Measurements from ENCODE around the gene SCAMP3.

The SCAMP3 gene

GRCh38 chr1:155279268-155279667 is 17.1 kb upstream of the SCAMP3 start:
- H3K9me2 ChIP-seq (replicated peaks; ENCODE audit: low read depth, low read length): no peaks in the 10 kb centered on the region
- H3K9me3 ChIP-seq (ENCODE audit: insufficient read depth, low read depth, low read length): no peaks in the 10 kb centered on the region
- H3K4me1 ChIP-seq (ENCODE audit: insufficient read depth, low read length, poor library complexity, severe bottlenecking): peaks cover 7% of the 10 kb centered on the region
- H3K4me3 ChIP-seq (ENCODE audit: low read length, poor library complexity, severe bottlenecking): no peak overlapping the region
- peak overlapping the region; percentile 77 for H3K4me2 ChIP-seq (ENCODE audit: low read depth, low read length, poor library complexity, severe bottlenecking)
- no peaks in the 10 kb centered on the region for H3K79me2 ChIP-seq (ENCODE audit: insufficient read depth, low read length)
- no peaks in the 10 kb centered on the region for H3K36me3 ChIP-seq (ENCODE audit: insufficient read depth, low read length)
- no peaks in the 10 kb centered on the region for H3F3A ChIP-seq (ENCODE audit: low read depth)
- peaks cover 3% of the 10 kb centered on the region for H4K20me1 ChIP-seq (ENCODE audit: insufficient read depth, low read length, poor library complexity, severe bottlenecking)
- H3K27me3 ChIP-seq (ENCODE audit: insufficient read depth, low read length, poor library complexity, severe bottlenecking): no peaks in the 10 kb centered on the region
- H3K9ac ChIP-seq (ENCODE audit: low read depth, low read length, poor library complexity, severe bottlenecking): no peak overlapping the region
- no peak overlapping the region for H2AFZ ChIP-seq (ENCODE audit: low read length)
- TF ChIP-seq EZH2phosphoT487 (IDR thresholded peaks at IDR 0.05; ENCODE audit: borderline replicate concordance): no peak
- TF ChIP-seq, protein P1, sequence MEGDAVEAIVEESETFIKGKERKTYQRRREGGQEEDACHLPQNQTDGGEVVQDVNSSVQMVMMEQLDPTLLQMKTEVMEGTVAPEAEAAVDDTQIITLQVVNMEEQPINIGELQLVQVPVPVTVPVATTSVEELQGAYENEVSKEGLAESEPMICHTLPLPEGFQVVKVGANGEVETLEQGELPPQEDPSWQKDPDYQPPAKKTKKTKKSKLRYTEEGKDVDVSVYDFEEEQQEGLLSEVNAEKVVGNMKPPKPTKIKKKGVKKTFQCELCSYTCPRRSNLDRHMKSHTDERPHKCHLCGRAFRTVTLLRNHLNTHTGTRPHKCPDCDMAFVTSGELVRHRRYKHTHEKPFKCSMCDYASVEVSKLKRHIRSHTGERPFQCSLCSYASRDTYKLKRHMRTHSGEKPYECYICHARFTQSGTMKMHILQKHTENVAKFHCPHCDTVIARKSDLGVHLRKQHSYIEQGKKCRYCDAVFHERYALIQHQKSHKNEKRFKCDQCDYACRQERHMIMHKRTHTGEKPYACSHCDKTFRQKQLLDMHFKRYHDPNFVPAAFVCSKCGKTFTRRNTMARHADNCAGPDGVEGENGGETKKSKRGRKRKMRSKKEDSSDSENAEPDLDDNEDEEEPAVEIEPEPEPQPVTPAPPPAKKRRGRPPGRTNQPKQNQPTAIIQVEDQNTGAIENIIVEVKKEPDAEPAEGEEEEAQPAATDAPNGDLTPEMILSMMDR (conservative IDR thresholded peaks at IDR 0.05; ENCODE audit: low read length): no peak

DNA sequence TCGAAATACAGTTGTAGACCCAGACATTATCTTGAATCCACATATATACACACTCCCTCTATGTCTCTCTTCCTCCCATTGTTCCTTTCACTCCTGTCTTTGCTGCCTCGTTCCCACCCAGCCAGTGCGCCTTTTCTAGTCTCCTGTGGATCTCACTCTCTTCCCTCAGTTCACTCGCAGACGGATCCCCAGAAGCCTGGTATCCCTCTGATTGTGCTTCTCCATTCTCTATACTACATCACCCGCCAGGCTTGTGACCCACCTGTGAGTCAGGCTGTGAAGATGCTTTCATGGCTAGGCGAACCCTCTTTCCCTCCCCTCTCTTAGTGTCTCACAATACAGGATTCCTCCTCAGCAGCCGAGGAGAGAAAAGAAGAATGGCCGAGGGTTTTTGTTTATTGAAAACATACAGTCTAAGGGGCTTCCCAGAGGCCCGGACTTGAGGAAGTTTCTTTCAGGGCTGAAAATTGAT is 16.6 kb upstream of the SCAMP3 start:
- Histone ChIP-seq H3K4me2 (ENCODE audit: low read depth, low read length, poor library complexity, severe bottlenecking) (peak overlapping the region; percentile 77), H3K36me3 (ENCODE audit: insufficient read depth, low read length) (no peaks in the 10 kb centered on the region), H3K4me1 (ENCODE audit: insufficient read depth, low read length, poor library complexity, severe bottlenecking) (peaks cover 10% of the 10 kb centered on the region), H3F3A (ENCODE audit: low read depth) (no peaks in the 10 kb centered on the region), H2AFZ (ENCODE audit: low read length) (no peak overlapping the region), H3K27me3 (ENCODE audit: insufficient read depth, low read length, poor library complexity, severe bottlenecking) (no peaks in the 10 kb centered on the region), H3K9me2 (replicated peaks; ENCODE audit: low read depth, low read length) (no peaks in the 10 kb centered on the region), H3K9me3 (ENCODE audit: insufficient read depth, low read depth, low read length) (no peaks in the 10 kb centered on the region), H4K20me1 (ENCODE audit: insufficient read depth, low read length, poor library complexity, severe bottlenecking) (peaks cover 3% of the 10 kb centered on the region), H3K4me3 (ENCODE audit: low read length, poor library complexity, severe bottlenecking) (peak overlapping the region; percentile 72), H3K9ac (ENCODE audit: low read depth, low read length, poor library complexity, severe bottlenecking) (no peak overlapping the region), H3K79me2 (ENCODE audit: insufficient read depth, low read length) (peaks cover 2% of the 10 kb centered on the region; the same call in 1 of the 2 replicates)
- TF ChIP-seq, protein P1 (conservative IDR thresholded peaks at IDR 0.05; ENCODE audit: low read length): no peak
- TF ChIP-seq EZH2phosphoT487 (IDR thresholded peaks at IDR 0.05; ENCODE audit: borderline replicate concordance): no peak

DNA sequence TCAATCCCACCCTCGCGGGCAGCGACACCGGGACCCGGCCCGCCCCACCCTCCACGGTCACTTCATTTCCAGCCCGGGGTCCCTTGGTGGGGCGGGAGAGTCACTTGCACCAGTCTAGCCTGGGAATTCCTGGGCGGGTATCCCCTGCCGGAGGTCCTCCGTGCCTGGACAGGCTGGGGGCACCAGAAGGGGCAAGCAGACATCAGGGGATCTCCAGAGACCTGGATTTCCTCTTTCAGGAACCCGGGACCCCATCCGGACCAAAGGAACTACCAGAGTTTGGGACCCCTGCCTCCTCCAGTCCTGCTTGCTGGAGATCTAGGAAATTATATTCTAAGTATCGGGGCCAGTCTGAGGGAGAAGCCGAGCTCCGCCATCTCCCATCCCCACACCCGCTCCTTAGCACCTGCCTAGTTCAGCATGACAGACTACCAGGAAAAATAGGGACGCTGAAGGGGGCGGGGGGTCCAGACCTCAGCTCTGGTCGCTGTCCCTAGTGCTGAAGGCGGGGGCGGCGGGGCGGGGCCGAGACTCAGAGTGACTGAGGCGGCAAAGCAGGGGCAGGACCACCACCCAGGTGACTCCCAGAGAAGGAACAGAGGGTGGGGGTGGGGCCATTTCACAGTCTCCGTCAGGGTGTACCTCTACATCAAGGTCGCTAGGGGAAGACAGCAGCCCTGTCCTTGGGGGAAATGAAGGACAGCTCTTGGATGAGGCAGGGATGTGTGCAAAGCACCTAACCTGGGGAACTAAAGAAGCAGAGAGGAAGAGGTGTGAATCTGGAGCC is 15.9 kb upstream of the SCAMP3 start:
- no peaks in the 10 kb centered on the region for H3K9me3 ChIP-seq (ENCODE audit: insufficient read depth, low read depth, low read length)
- H3F3A ChIP-seq (ENCODE audit: low read depth): no peaks in the 10 kb centered on the region
- no peaks in the 10 kb centered on the region for H3K27me3 ChIP-seq (ENCODE audit: insufficient read depth, low read length, poor library complexity, severe bottlenecking)
- no peaks in the 10 kb centered on the region for H3K36me3 ChIP-seq (ENCODE audit: insufficient read depth, low read length)
- TF ChIP-seq, protein P1 (conservative IDR thresholded peaks at IDR 0.05; ENCODE audit: low read length): peak; percentile 58
- no peak for TF ChIP-seq EZH2phosphoT487 (IDR thresholded peaks at IDR 0.05; ENCODE audit: borderline replicate concordance)
- peaks cover 3% of the 10 kb centered on the region for H4K20me1 ChIP-seq (ENCODE audit: insufficient read depth, low read length, poor library complexity, severe bottlenecking)
- H3K4me3 ChIP-seq (ENCODE audit: low read length, poor library complexity, severe bottlenecking): peak overlapping the region; percentile 72
- peak overlapping the region; percentile 77 for H3K4me2 ChIP-seq (ENCODE audit: low read depth, low read length, poor library complexity, severe bottlenecking)
- peak overlapping the region; percentile 89 for H2AFZ ChIP-seq (ENCODE audit: low read length)
- H3K4me1 ChIP-seq (ENCODE audit: insufficient read depth, low read length, poor library complexity, severe bottlenecking): peaks cover 12% of the 10 kb centered on the region
- H3K79me2 ChIP-seq (ENCODE audit: insufficient read depth, low read length): peaks cover 6% of the 10 kb centered on the region; the same call in 1 of the 2 replicates
- no peaks in the 10 kb centered on the region for H3K9me2 ChIP-seq (replicated peaks; ENCODE audit: low read depth, low read length)
- H3K9ac ChIP-seq (ENCODE audit: low read depth, low read length, poor library complexity, severe bottlenecking): peak overlapping the region; percentile 67

Data from Loucy (cell line).